Embryonic facial prominence (tissue), 1 donor: ENCODE data around the gene CDK5RAP3.
"Not testable (repeated sequence)": the region's sequence is repeated elsewhere in the genome, so short reads cannot be mapped to it uniquely, and the experiment has no call there.

Experiments used
- DNase-seq: peaks from one replicate; pipeline ENCODE4 v3.0.0-alpha.2; 2016; ENCODE audit errors: extremely low spot score

The CDK5RAP3 gene

GRCh38 chr17:47999582-47999981, 28.7 kb downstream of the CDK5RAP3 start:
- DNase-seq = no peak

GRCh38 chr17:48001197-48001596, 30.3 kb downstream of the CDK5RAP3 start:
- no peak for DNase-seq

- not testable (repeated sequence) for DNase-seq
Measured at GRCh38 chr17:48001657-48002056, 30.7 kb downstream of the CDK5RAP3 start.

- no peak for DNase-seq
Measured at GRCh38 chr17:48002266-48002915, 31.5 kb downstream of the CDK5RAP3 start.

- no peak for DNase-seq
Measured at GRCh38 chr17:48002916-48003416, 32.1 kb downstream of the CDK5RAP3 start.

GRCh38 chr17:48003417-48004151, 32.7 kb downstream of the CDK5RAP3 start:
- DNase-seq = no peak

- no peak for DNase-seq
Measured at GRCh38 chr17:48004983-48005382, 34.1 kb downstream of the CDK5RAP3 start.

GRCh38 chr17:48006936-48007709, 36.2 kb downstream of the CDK5RAP3 start:
- no peak for DNase-seq

- no peak for DNase-seq
Measured at GRCh38 chr17:48010193-48010592, 39.3 kb downstream of the CDK5RAP3 start.

- no peak for DNase-seq
Measured at GRCh38 chr17:48011405-48012150, 40.7 kb downstream of the CDK5RAP3 start.

GRCh38 chr17:48012151-48012520, 41.2 kb downstream of the CDK5RAP3 start:
- no peak for DNase-seq

- DNase-seq = no peak
Measured at GRCh38 chr17:48012654-48013053, 41.7 kb downstream of the CDK5RAP3 start.

GRCh38 chr17:48013876-48014594, 43.1 kb downstream of the CDK5RAP3 start:
- no peak for DNase-seq

GRCh38 chr17:48014595-48015111, 43.7 kb downstream of the CDK5RAP3 start:
- no peak for DNase-seq

GRCh38 chr17:48016112-48016511, 45.2 kb downstream of the CDK5RAP3 start:
- no peak for DNase-seq

GRCh38 chr17:48017817-48018158, 46.9 kb downstream of the CDK5RAP3 start:
- DNase-seq = not testable (repeated sequence)

- DNase-seq = no peak
Measured at GRCh38 chr17:48021934-48022333, 51.0 kb downstream of the CDK5RAP3 start.

GRCh38 chr17:48022901-48023300, 52.0 kb downstream of the CDK5RAP3 start:
- DNase-seq = no peak

GRCh38 chr17:48023400-48024148, 52.7 kb downstream of the CDK5RAP3 start:
- no peak for DNase-seq
